ENCODE results near the gene ADIPOR2.

ADIPOR2 gene

GRCh38 chr12:1690578-1691122 is at the start of gene ADIPOR2:
Gene ADIPOR2, plus strand, starts transcription at chr12:1691070. Its CDS starts 63,274 bp downstream, at chr12:1754344.
- peak; percentile 87 to 91 for DNase-seq (ENCODE audit: low read depth in 1 of 2, low spot score in 1 of 2)

GRCh38 chr12:1642513-1642912 is 48.4 kb upstream of the ADIPOR2 start:
- no peak for DNase-seq (ENCODE audit: low read depth in 1 of 2, low spot score in 1 of 2)

GRCh38 chr12:1643043-1643442 is 47.8 kb upstream of the ADIPOR2 start:
- DNase-seq (ENCODE audit: low read depth in 1 of 2, low spot score in 1 of 2), result no peak

GRCh38 chr12:1643905-1644533 is 46.9 kb upstream of the ADIPOR2 start:
- no peak for DNase-seq (ENCODE audit: low read depth in 1 of 2, low spot score in 1 of 2)

- DNase-seq (ENCODE audit: low read depth in 1 of 2, low spot score in 1 of 2), result no peak
Measured at GRCh38 chr12:1644534-1645438, 46.1 kb upstream of the ADIPOR2 start.

GRCh38 chr12:1645819-1646218 is 45.1 kb upstream of the ADIPOR2 start:
- no peak for DNase-seq (ENCODE audit: low read depth in 1 of 2, low spot score in 1 of 2)

- no peak for DNase-seq (ENCODE audit: low read depth in 1 of 2, low spot score in 1 of 2)
Measured at GRCh38 chr12:1646569-1647284, 44.1 kb upstream of the ADIPOR2 start.

GRCh38 chr12:1647285-1647669 is 43.6 kb upstream of the ADIPOR2 start:
- DNase-seq (ENCODE audit: low read depth in 1 of 2, low spot score in 1 of 2), result no peak

- no peak for DNase-seq (ENCODE audit: low read depth in 1 of 2, low spot score in 1 of 2)
Measured at GRCh38 chr12:1650260-1650977, 40.5 kb upstream of the ADIPOR2 start.

- DNase-seq (ENCODE audit: low read depth in 1 of 2, low spot score in 1 of 2), result no peak
Measured at GRCh38 chr12:1650978-1651361, 39.9 kb upstream of the ADIPOR2 start.

GRCh38 chr12:1651946-1652345 is 38.9 kb upstream of the ADIPOR2 start:
- DNase-seq (ENCODE audit: low read depth in 1 of 2, low spot score in 1 of 2), result no peak

GRCh38 chr12:1655225-1655788 is 35.6 kb upstream of the ADIPOR2 start:
- no peak for DNase-seq (ENCODE audit: low read depth in 1 of 2, low spot score in 1 of 2)

- DNase-seq (ENCODE audit: low read depth in 1 of 2, low spot score in 1 of 2), result no peak
Measured at GRCh38 chr12:1656902-1657301, 34.0 kb upstream of the ADIPOR2 start.

- DNase-seq (ENCODE audit: low read depth in 1 of 2, low spot score in 1 of 2), result no peak
Measured at GRCh38 chr12:1657688-1658087, 33.2 kb upstream of the ADIPOR2 start.

GRCh38 chr12:1660304-1661187 is 30.3 kb upstream of the ADIPOR2 start:
- peak; percentile 11 to 13 for DNase-seq (ENCODE audit: low read depth in 1 of 2, low spot score in 1 of 2)

GRCh38 chr12:1661553-1662335 is 29.1 kb upstream of the ADIPOR2 start:
- peak; percentile 59 for DNase-seq (ENCODE audit: low read depth in 1 of 2, low spot score in 1 of 2)

GRCh38 chr12:1662761-1663439 is 28.0 kb upstream of the ADIPOR2 start:
- DNase-seq (ENCODE audit: low read depth in 1 of 2, low spot score in 1 of 2), result peak in 1 of 2 donors; percentile 12

GRCh38 chr12:1663440-1664132 is 27.3 kb upstream of the ADIPOR2 start:
- DNase-seq (ENCODE audit: low read depth in 1 of 2, low spot score in 1 of 2), result no peak
